ENCODE data around the gene NINJ2. TPM values are rescaled to one million over a fixed set of nuclear protein-coding genes. Genes with fewer than 3 reads are reported as not detected.

Gene NINJ2
- total and polyA plus RNA-seq, 7 donors = 11.8 to 66.6 (median 33.1) TPM

- intact Hi-C loops (cut with DNase I) = loop anchor here in 1 of 2 donors (5.0 kb wide), 1 partner anchor 239 kb away; no protein-coding TSS in a partner anchor
- ATAC-seq = no peak
- H3K27me3 ChIP-seq (ENCODE audit: insufficient read depth in 3 of 3, low read length in 2 of 3) = no peaks in the 10 kb centered on the region
- DNase-seq = no peak
- no peaks in the 10 kb centered on the region for H3K9me3 ChIP-seq
- no peak overlapping the region for H3K4me3 ChIP-seq
- no peak for TF ChIP-seq CTCF (IDR thresholded peaks at IDR 0.05)
- H3K27ac ChIP-seq = no peak overlapping the region
- no peaks in the 10 kb centered on the region for H3K36me3 ChIP-seq (ENCODE audit: insufficient read depth in 1 of 2, low read depth in 1 of 2)
- H3K4me1 ChIP-seq = peaks cover 29% of the 10 kb centered on the region
- WGBS, 3 donors = 90 to 94% (median 90%) methylated on average over 5 of the region's 5 CpGs
Measured at GRCh38 chr12:573232-573631, 90.0 kb downstream of the NINJ2 start.

- H3K4me1 ChIP-seq = peaks cover 29% of the 10 kb centered on the region
- DNase-seq = no peak
- H3K27ac ChIP-seq = peak overlapping the region; percentile 95
- TF ChIP-seq CTCF (IDR thresholded peaks at IDR 0.05) = no peak
- H3K36me3 ChIP-seq (ENCODE audit: insufficient read depth in 1 of 2, low read depth in 1 of 2) = no peaks in the 10 kb centered on the region
- intact Hi-C loops (cut with DNase I) = loop anchor here in 1 of 2 donors (5.0 kb wide), 1 partner anchor 240 kb away; no protein-coding TSS in a partner anchor
- WGBS, 3 donors = 81 to 90% (median 88%) methylated on average over 3 of the region's 3 CpGs
- H3K9me3 ChIP-seq = no peaks in the 10 kb centered on the region
- H3K27me3 ChIP-seq (ENCODE audit: insufficient read depth in 3 of 3, low read length in 2 of 3) = no peaks in the 10 kb centered on the region
- ATAC-seq = no peak
- no peak overlapping the region for H3K4me3 ChIP-seq
Measured at GRCh38 chr12:572532-572899, 90.7 kb downstream of the NINJ2 start.

- peak; percentile 63 to 83 for DNase-seq
- Histone ChIP-seq H3K27me3 (ENCODE audit: insufficient read depth in 3 of 3, low read length in 2 of 3) (no peaks in the 10 kb centered on the region), H3K4me1 (peaks cover 29% of the 10 kb centered on the region), H3K4me3 (peak overlapping the region; percentile 79), H3K36me3 (ENCODE audit: insufficient read depth in 1 of 2, low read depth in 1 of 2) (no peaks in the 10 kb centered on the region), H3K9me3 (no peaks in the 10 kb centered on the region), H3K27ac (peak overlapping the region; percentile 95)
- intact Hi-C loops (cut with DNase I) = loop anchor here (2.0 to 5.0 kb wide), 4 partner anchors 181 to 377 kb away; partner anchors contain the start of genes RAD52 (in 1 of the 2) and WNK1 (in 1 of the 2)
- ATAC-seq = peak in 3 of 4 donors; percentile 32 to 51 (median 44)
- WGBS, 3 donors = 40 to 58% (median 55%) methylated on average over 19 of the region's 19 CpGs
- no peak for TF ChIP-seq CTCF (IDR thresholded peaks at IDR 0.05)
Measured at GRCh38 chr12:571795-572531, 91.3 kb downstream of the NINJ2 start.

GRCh38 chr12:570921-571794 is 92.1 kb downstream of the NINJ2 start:
- ATAC-seq (peak; percentile 60 to 73 (median 70)), DNase-seq (peak; percentile 82 to 89)
- Histone ChIP-seq H3K27ac (peak overlapping the region; percentile 95), H3K27me3 (ENCODE audit: insufficient read depth in 3 of 3, low read length in 2 of 3) (no peaks in the 10 kb centered on the region), H3K36me3 (ENCODE audit: insufficient read depth in 1 of 2, low read depth in 1 of 2) (no peaks in the 10 kb centered on the region), H3K4me3 (peak overlapping the region; percentile 79), H3K9me3 (no peaks in the 10 kb centered on the region), H3K4me1 (peaks cover 24% of the 10 kb centered on the region)
- WGBS, 3 donors = 23 to 44% (median 24%) methylated on average over 22 of the region's 22 CpGs
- intact Hi-C loops (cut with DNase I) = loop anchor here (2.0 to 5.0 kb wide), 4 partner anchors 182 to 378 kb away; partner anchors contain the start of genes RAD52 (in 1 of the 2) and WNK1 (in 1 of the 2)
- no peak for TF ChIP-seq CTCF (IDR thresholded peaks at IDR 0.05)
